Fibroblast of lung (primary cell): ENCODE results near the gene GCA.

Experiments used
- CTCF ChIP-seq, 2 donors: IDR thresholded peaks in 1 of 2; conservative IDR thresholded peaks in 1 of 2; 1 replicate in 1 of 2; 2 replicates in 1 of 2; pipeline ENCODE4 v1.5.1; 2011 to 2012; ENCODE audit warnings: low read length in 2 of 2, control low read depth in 1 of 2, inconsistent platforms in 1 of 2, low read depth in 1 of 2, mild to moderate bottlenecking in 1 of 2
- EZH2 ChIP-seq: IDR thresholded peaks from 2 replicates; pipeline ENCODE4 v1.5.1; 2012; ENCODE audit warnings: low read length, control low read depth, mild to moderate bottlenecking; ENCODE audit errors: missing control alignments

- TF ChIP-seq CTCF (conservative IDR thresholded peaks at IDR 0.05 in 1 of 2, IDR thresholded peaks at IDR 0.05 in 1 of 2; ENCODE audit: low read depth in 1 of 2, low read length in 2 of 2) (no peak), EZH2 (no peak)
These were observed 22.9 kb upstream of the GCA start for GRCh38 chr2:162320864-162321517.
